Anterior cingulate cortex (tissue), 58 donors: ENCODE data around the gene CNTNAP5.

Experiments used
- DNase-seq, 58 donors: peaks; one replicate each; lab custom pipeline; 2025; lab: John Stamatoyannopoulos, UW

The CNTNAP5 gene

GRCh38 chr2:124533226-124533954 lies 508.3 kb downstream of the CNTNAP5 start:
- no peak for DNase-seq

DNA sequence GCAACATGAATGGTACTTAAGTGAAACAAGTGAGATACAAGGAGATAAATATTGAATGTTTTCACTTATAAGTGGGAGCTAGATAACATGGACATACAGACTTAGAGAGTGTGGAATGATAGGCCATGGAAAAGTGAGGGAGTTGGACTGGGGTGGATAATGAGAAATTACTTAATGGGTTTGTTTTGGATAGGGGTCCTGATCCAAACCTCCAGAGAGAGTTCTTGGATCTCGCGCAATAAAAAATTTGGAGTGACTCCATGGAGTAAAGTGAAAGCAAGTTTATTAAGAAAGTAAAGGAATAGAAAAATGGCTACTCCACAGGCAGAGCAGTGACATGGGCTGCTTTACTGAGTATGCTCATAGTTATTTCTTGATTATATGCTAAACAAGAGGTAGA lies 508.9 kb downstream of the CNTNAP5 start:
- no peak for DNase-seq

DNA sequence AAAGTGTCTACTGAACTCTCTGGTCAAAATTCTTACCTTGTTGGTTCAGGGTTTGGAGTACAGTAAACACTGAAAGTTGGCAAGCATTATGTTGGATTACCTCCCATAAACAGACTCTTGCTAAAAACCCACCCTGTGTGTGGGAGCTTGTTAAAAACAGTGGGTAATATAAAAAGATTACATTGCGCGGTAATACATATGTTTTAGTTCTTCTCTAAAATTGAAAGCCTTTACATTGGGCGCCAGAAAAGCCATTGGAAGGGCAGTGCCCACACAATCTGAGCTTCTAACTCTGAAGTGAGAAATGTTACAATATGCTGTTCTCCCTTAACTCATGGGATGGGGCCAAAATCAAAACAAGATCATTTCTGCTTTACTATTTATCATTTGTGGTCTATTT lies 510.7 kb downstream of the CNTNAP5 start:
- DNase-seq = peak in 4 of 58 donors; percentile 4 to 25 (median 10)

DNA sequence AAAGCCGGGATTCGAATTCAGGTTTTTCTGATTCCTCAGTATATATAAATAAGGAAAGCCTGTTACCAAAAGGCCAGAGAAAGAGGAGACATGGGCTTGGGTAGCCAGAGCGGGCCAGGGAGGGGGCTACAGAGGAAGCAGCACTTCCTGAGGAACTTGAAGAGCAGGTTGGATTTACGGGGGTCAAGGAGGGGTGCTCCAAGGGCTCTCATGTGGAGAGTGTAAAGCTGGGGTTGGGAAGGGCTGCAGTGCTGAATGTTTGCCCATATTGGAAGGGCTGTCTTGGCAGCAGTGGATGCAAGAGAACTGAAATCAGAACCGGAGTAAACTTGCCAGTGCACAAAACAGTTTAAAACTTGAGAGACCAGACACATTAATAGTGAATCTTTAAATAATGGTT lies 511.5 kb downstream of the CNTNAP5 start:
- no peak for DNase-seq

DNA sequence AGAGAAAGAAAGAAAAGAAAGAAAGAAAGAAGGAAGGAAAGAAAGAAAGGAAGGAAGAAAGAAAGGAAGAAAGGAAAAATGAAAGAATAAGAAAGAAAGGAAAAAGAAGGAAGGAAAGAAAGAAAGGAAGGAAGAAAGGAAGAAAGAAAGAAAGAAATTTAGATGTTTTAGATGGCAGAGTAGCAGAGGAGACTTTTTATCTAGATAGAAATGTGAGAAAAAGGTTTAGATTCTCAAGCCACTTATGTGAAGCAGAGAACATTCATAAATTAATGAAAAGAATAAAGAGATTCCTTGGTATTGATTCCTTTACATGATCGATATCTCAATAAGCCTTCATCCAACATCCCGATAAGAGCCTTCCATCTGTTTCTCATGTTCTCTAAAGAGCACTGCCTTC lies 513.5 kb downstream of the CNTNAP5 start:
- no peak for DNase-seq

DNA sequence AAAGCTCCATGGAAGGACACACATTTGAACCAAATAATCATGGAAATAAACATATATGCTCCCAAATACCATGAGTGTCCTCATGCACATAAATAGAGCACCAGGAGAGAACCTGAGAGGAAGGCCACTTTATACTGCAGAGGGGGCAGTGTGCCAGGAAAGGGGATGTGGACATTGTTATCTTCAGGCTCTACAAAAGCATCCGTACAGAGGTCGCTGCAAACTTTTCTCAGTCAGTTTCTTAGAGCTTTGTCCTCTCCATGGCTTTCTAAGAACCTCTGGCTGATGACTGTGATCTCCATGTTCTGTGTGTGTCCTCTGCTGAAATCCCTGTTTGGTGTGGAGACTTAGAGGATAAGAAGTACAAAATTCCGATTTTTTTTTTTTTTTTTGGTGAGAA lies 515.7 kb downstream of the CNTNAP5 start:
- no peak for DNase-seq

DNA sequence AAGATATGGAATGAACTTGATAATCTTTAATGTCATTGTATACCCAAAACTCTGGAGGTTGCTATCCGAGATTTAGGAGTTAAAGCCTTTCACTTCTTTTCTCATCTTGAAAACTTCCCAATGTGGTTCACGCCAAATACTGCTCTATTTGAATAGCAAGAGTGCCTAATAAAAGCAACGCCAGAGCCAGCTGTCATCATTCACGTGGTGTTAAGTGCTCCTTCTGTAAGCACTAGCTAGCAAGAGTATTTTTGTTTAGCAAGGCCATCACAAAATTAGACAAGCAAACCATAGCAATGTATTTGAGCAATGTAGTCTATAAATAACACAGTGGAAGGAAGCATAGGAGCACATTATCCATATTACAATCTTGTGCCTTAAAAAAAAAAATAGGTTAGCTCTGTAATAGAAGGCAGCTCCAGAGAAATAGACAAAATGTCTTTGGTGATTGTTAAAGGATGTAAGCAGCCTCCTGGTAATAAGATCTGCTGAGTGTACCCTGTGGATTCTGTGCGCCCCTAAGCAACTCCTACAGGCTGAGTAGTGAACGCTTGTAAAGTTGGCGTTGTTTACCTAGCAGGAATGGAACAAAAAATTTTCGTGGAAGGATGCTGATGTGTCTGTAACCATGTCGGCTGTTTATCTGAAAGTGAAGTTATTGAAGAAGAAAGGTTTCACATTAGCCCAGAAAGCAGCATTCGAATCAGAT lies 518.0 kb downstream of the CNTNAP5 start:
- peak in 5 of 58 donors; percentile 1 to 27 (median 9) for DNase-seq

- DNase-seq = no peak
These were observed 522.6 kb downstream of the CNTNAP5 start for GRCh38 chr2:124547700-124548099.

GRCh38 chr2:124558277-124558905 lies 533.3 kb downstream of the CNTNAP5 start:
- DNase-seq = no peak

DNA sequence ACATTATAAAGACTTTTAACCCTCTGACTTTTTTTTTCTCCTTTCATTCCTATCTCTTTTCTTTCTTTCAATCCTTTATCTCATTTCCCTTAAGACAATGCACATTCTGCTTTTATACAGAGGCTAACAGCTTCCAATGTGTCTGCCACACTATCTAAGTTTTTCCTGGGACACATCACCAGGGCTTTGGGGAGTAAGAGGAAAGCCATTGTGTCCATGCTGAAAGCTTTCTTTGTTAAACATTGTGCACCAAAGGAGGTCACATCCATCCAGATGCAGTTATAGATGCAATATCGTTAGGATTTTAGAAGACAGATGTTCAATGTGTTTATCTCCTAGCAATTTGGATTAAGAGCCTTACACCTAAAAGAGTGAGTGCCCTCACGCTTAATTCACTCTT lies 534.1 kb downstream of the CNTNAP5 start:
- peak in 2 of 58 donors; percentile 3 to 8 for DNase-seq

- DNase-seq = no peak
These were observed 535.6 kb downstream of the CNTNAP5 start for GRCh38 chr2:124560592-124561112.

GRCh38 chr2:124561486-124561885 lies 536.4 kb downstream of the CNTNAP5 start:
- no peak for DNase-seq

- DNase-seq = no peak
These were observed 538.3 kb downstream of the CNTNAP5 start for GRCh38 chr2:124563426-124563825.

DNA sequence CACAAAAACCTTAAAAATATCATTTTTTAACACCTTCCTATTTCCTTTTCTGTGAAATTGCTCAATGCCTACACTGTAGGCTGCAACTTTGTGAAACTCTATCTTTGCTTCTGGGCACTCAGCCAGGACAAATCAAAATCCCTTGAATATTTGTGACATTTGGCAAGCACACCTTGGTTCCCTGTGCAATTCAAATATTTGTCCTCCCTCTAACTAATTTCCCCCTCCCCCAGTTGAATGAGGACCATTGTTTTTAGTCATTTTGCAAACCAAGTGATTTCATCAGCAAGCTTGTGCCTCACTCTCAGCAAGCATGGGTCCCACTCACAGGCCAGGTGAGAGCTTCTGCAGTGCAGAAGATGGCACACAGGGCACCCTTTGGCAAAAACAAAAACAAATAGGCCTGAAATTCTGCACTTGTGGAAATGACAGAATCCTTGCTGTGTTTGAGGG lies 541.5 kb downstream of the CNTNAP5 start:
- DNase-seq = no peak

GRCh38 chr2:124570872-124571271 lies 545.8 kb downstream of the CNTNAP5 start:
- no peak for DNase-seq

- no peak for DNase-seq
These were observed 546.7 kb downstream of the CNTNAP5 start for GRCh38 chr2:124571836-124572235.

DNA sequence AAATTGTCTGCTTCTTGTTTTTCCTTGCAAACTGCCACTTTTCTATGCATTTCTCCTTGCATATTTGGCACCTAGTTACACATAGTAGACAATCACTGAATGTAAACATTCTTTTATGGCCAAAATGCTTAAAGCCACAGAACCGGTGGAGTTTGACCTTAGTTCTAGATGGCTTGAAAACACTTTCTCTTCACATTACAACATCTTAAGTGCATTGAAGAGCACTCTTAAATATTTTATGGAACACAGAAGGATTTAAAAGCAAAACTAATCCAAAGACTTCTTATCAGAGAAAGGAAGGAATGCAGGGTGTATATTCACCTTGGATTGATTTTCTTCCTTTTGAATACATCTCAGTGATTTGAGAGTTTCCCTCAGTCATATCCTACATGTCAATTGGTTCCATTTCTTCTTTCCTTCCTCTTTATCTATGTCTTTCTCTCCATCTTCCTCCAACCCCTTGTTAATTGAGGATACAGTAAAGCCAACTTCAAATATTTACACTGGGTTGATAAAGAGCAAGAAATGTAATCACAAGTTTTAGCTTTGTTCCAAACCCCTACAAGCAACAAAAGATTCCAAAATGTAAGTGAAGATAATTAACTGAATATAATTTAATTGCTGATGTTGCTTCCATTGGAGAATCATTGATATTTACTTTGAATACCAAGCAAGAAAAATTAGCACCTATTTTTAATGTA lies 548.0 kb downstream of the CNTNAP5 start:
- no peak for DNase-seq

GRCh38 chr2:124575497-124575896 lies 550.4 kb downstream of the CNTNAP5 start:
- no peak for DNase-seq

GRCh38 chr2:124580263-124580662 lies 555.2 kb downstream of the CNTNAP5 start:
- DNase-seq = no peak

DNA sequence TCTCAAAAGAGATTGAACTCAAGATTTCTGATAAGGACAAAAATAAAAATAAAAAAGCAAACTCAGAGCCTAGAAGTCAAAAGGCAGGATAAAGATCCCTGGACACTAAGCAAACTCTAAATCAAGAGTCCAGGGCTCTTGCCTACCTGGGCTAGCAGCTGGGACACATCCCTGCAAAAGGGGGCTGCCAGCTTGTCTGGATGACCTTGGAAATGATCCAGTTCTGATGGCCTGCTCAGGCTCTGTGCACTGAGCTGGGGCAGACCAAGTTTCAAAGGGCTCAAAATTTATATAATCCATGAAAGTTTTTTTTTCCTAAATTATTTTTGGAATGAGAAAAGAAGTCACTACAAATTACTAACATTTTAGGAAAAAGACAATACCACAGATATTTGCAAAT lies 557.3 kb downstream of the CNTNAP5 start:
- no peak for DNase-seq

DNA sequence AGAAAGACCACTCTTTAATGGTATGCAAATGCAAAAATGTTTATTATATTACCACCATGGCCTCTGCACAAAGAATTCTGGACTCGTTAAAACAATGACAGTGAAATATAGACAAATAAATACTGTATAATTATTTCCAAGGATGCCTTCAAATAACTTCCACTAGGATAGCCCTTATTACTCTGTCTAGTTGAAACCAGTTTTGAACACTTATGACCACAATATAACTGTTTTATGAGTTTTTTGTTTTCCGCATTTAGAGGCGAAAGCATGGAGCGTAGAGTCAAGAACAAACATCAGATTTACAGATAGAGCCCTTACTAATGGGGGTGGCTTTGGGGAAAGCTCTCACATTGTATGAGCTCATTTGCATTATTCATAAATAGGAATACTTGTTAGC lies 559.5 kb downstream of the CNTNAP5 start:
- no peak for DNase-seq
